T-helper 2 cell treated with Interferon-gamma antibody and Interleukin-4, amounts not matched to agents 100 ng/mL and 5 ng/mL, for 36 hours (primary cell): Measurements from ENCODE around the gene CADPS2. TPM values are rescaled to one million over a fixed set of nuclear protein-coding genes. Genes with fewer than 3 reads are reported as not detected.

Experiments
- intact Hi-C: fragments of 100-400 bp; cut with micrococcal nuclease; formaldehyde crosslinking; loops from one replicate; pipeline ENCODE4 v1.15.1; 2023
- total RNA-seq: library from RNA; stranded (reverse); gene quantifications from 2 replicates; pipeline ENCODE4 v1.2.3, GENCODE V29; 2022

The CADPS2 gene
- total RNA-seq, 1 donor from 2014 or later = not detected

DNA sequence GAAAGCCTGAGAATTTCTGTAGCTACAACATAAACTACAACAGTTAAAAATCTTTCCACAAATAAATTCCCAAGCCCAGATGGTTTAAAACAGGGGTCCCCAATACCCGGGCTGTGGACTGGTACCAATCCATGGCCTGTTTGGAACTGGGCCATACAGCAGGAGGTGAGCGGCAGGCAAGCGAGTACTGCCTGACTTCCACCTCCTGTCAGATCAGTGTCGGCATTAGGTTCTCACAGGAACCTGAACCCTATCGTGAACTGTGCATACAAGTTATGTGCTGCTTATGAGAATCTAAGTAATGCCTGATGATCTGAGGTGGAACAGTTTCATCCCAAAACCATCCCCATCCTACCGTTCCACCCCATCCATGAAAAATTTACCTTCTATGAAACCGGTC is 421.0 kb downstream of the CADPS2 start:
- intact Hi-C loops = no loop called here

- intact Hi-C loops = no loop called here
Observed at GRCh38 chr7:122463631-122464030, 422.6 kb downstream of the CADPS2 start.

DNA sequence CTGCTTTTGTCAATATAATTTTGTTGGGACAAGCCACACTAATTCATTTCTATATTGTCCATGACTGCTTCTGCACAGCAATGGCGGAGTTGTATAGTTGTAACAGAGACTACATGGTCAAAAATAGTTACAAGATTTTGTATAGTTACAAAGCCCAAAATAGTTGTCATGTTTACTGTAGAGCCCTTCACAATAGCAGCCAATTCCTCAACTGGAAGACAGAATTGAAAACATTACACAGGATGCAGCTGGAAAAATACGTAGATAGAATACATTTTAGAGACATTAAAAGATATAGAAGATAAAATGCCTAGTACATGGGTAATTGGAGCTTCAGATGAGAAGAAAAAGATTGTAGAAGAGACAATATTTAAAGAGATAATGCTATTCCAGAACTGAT is 425.3 kb downstream of the CADPS2 start:
- intact Hi-C loops = no loop called here

DNA sequence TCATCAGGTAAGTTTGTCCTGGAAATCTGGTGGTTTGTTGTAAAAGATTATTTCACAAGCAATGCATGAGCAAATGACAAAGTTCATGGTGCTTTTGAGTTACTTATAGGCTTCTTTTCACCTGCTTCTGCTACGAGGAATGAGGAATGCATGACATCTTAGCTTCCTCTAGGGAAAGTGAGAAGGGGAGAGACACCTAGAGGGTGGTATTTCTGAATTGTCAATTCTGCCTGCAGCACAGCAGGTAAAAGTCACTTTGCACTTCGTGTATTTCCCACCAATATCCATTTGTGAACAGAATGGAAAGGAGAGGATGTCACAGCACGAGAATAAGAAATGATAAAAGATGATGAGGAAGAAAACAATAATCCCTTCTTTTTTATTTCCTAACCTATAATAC is 428.3 kb downstream of the CADPS2 start:
- intact Hi-C loops = no loop called here

DNA sequence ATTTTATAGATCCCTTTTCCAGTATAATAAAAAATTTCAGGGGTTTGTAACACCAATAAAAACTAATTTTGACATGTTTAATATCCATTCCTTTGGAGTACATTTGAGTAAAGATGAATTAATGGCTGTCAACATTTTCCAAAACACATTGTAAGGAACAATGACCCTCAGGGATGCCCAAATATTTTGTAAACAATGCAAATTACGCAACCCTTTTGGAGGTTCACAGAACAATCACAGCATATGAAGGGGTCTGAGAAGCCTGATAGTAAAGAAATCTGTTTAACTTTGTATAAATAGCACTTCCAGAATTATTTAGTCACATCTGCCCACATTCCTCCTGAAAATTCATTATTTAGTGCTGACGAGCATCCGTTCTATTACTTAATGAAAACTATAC is 428.9 kb downstream of the CADPS2 start:
- intact Hi-C loops = no loop called here

GRCh38 chr7:122454776-122455507 is 431.3 kb downstream of the CADPS2 start:
- intact Hi-C loops = no loop called here

- intact Hi-C loops = no loop called here
Observed at GRCh38 chr7:122453432-122453831, 432.8 kb downstream of the CADPS2 start.

GRCh38 chr7:122448893-122449589 is 437.2 kb downstream of the CADPS2 start:
- intact Hi-C loops = no loop called here

GRCh38 chr7:122442929-122443328 is 443.3 kb downstream of the CADPS2 start:
- intact Hi-C loops = no loop called here

DNA sequence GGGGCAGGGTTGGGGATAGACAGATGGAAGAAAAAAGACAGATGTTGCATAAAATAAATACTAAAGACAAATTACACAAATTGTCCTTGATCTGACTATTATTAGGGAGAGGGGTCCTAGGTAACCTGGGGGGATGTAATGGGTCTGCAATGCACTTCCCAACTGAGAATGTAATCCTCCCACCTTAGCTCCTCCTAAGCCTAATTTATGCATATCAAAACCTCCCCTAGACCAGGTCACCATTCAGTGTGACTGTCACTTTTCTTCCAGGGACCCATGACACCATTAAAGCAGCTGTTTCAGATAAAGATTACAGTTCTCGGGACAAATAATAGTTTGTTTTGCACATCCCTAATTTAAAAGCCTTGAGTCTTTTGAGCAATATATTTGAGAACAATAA is 447.8 kb downstream of the CADPS2 start:
- intact Hi-C loops = no loop called here

GRCh38 chr7:122438006-122438405 is 448.3 kb downstream of the CADPS2 start:
- intact Hi-C loops = no loop called here

DNA sequence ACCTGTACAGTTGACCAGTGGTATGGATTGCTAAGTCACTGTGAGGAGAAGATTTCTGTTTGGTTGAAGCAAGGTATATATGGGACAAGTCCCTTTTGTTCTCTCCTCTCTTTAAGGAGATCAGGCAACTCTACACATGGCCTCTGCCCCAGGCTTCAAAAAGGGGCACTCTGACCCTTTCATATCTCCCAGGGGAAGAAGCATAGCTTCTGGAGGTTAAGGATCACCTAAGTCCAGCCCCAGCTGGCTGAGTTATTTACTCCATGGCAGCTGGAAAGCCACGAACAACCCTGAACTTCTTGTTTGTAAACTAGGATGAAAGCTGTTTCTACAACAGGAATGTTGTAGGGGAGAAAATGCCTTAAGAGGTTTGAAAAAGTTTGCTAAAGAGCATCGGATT is 452.5 kb downstream of the CADPS2 start:
- intact Hi-C loops = no loop called here

DNA sequence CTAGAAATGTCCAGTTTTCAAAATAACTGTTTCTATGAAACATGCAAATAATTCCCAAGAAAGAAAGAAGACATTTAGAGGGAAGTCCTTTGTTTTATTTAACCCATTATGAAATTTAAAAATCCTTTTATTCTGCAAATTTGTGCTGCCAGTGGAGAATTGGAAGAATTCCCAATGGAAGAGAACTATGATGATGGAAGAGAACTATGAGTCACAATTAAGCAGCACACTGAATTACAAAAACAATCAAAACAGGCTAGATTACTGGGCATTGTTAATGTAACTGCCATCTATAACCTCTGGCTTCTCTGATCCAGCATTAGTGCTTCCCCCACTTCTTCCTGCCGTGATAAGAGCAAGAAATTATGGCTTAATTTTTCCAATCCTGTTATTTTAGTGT is 455.6 kb downstream of the CADPS2 start:
- intact Hi-C loops = no loop called here

DNA sequence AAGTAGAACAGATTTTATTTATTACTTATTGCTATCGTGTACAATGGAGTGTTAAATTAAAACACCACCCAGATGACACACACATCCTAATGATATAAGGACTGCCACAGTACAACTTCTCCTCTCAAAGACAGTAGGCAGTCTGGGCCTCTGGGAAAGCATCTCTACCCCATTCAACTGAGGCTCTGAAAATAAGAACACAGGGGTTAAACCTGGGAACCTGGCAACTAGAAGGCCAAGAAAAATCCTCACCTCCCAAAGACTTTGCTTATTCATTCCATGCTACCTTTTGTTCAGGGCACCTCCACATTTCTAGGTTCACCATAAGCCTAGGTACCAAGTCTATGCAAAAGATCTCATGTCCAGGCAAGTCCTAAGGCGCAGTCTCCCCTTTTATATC is 456.3 kb downstream of the CADPS2 start:
- intact Hi-C loops = no loop called here

- intact Hi-C loops = no loop called here
Observed at GRCh38 chr7:122425731-122426130, 460.5 kb downstream of the CADPS2 start.

- intact Hi-C loops = no loop called here
Observed at GRCh38 chr7:122423591-122423990, 462.7 kb downstream of the CADPS2 start.

- intact Hi-C loops = no loop called here
Observed at GRCh38 chr7:122416336-122416735, 469.9 kb downstream of the CADPS2 start.

- intact Hi-C loops = no loop called here
Observed at GRCh38 chr7:122415510-122415909, 470.8 kb downstream of the CADPS2 start.

DNA sequence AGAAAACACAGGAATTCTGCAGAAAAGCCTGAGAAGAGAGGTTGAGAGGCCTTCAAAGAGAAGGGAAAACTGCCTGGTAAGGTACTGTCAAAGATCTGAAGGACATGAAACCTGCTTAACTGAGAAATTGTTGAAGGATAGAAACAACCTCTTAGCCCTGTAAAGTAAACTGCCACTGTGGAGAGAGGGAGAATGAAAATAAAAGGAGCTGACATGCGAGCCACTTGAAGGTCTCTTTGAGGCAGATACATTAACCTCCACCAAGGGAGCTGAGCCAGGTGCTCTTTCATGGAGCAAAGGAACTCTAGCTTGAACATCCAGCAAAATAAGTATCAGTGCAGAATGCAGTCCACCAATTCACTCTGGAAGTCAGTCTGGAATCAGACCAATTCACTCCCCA is 472.9 kb downstream of the CADPS2 start:
- intact Hi-C loops = no loop called here

- intact Hi-C loops = no loop called here
Observed at GRCh38 chr7:122412883-122413282, 473.4 kb downstream of the CADPS2 start.

DNA sequence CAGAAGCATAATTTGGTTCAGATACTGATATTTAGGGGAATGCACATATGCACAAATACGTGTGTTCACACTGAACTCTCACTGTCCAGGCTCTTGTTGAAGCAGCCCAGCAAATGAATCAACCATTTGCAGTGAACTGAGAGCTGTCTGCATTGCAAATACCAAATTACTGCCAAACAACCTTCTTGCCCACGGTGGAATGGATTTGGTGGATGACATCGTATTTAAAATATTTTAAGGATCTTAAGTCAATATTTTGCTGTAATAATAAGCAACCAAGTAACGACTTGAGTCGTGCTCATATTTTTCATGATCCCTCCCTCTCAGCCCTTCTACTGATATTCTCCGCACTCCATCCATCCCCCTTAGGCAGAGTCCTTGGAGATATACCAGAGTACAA is 473.8 kb downstream of the CADPS2 start:
- intact Hi-C loops = no loop called here

DNA sequence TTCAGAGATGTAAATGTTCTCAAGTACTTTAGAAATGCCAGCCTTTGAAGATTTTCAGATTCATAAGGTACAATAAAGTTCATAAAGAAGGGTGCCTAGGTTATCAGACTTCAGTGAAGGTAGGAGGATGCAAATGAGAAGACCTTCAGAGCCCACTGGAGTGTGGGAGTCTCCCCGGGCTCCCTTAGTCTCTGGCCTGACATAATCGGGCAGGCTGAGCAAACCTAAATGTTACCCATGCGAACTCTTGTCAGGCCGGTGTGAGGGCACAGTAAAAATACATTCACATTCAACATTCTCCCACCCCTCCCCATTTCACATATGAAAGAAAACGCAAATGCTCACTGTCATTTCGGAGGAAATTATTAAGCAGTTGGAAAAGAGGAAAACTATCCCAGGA is 479.1 kb downstream of the CADPS2 start:
- intact Hi-C loops = no loop called here

DNA sequence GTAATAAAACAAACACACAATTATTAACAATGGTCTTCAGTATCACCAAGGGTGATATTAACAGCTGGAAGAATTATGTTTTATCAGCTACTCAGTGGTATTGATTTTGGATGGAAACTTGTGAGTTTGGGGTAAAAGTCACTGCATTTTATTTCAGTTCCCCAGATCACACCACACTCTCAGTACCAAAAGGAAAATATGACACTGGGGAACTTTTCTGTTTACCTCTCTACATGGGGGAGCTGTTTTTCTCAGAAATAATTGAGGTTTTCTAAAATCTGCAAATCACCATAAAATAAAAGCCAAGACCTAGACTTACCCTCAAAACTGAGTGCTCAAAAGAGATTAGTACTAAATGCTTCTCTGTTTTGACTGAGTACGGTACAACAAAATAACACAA is 483.1 kb downstream of the CADPS2 start:
- intact Hi-C loops = no loop called here
